Caco-2 (cell line): ENCODE measurements around the gene ATG7. TPM values are rescaled to one million over a fixed set of nuclear protein-coding genes. Genes with fewer than 3 reads are reported as not detected.

Experiments used
- BruUV-seq: library from RNA; stranded (reverse); fragments of 400-500 nt; replicated peaks from 2 replicates; lab custom pipeline; 2021; lab: Mats Ljungman, UMichigan
- CTCF ChIA-PET: fragments of 300-600 bp; sonication (Branson Sonifier 250); formaldehyde crosslinking; loops from one replicate; lab custom pipeline; 2022; ENCODE audit warnings: antibody characterized with exemption; lab: Charles Lee
- POLR2A ChIA-PET: fragments of 300-600 bp; sonication (Branson Sonifier 250); formaldehyde crosslinking; loops from one replicate; lab custom pipeline; 2022; ENCODE audit warnings: antibody characterized with exemption; lab: Charles Lee
- DNase-seq, 2 experiments: peaks; one replicate each; pipeline versions ENCODE4 v3.0.0 to v3.0.0-alpha.2; 2020 to 2022
- H3K27me3 ChIP-seq: replicated peaks from 2 replicates; pipeline ENCODE4 v1.6.0; 2011; ENCODE audit warnings: low read length; ENCODE audit not compliant: control insufficient read depth, insufficient read depth
- H3K36me3 ChIP-seq: 2 replicates; pipeline ENCODE4 v1.5.1; 2011; ENCODE audit warnings: low read length; ENCODE audit not compliant: control insufficient read depth, insufficient read depth
- H3K4me1 ChIP-seq: fragments of 250-450 bp; sonication (Bioruptor Pico); 2 replicates; pipeline ENCODE4 v1.5.1; 2020; ENCODE audit warnings: mild to moderate bottlenecking
- H3K4me3 ChIP-seq: 2 replicates; pipeline ENCODE4 v1.5.1; 2011; ENCODE audit warnings: low read depth, mild to moderate bottlenecking, control low read depth, low read length
- H3K9me3 ChIP-seq: fragments of 250-450 bp; sonication (Bioruptor Pico); 2 replicates; pipeline ENCODE4 v1.5.1; 2020; ENCODE audit warnings: mild to moderate bottlenecking, moderate library complexity
- H3K27ac Mint-ChIP-seq: one replicate; pipeline ENCODE4 v1.8.0; 2022; ENCODE audit warnings: mixed read lengths; ENCODE audit not compliant: unreplicated experiment
- H3K27me3 Mint-ChIP-seq: one replicate; pipeline ENCODE4 v1.8.0; 2022; ENCODE audit warnings: mixed read lengths; ENCODE audit not compliant: insufficient read depth, unreplicated experiment
- H3K36me3 Mint-ChIP-seq: one replicate; pipeline ENCODE4 v1.8.0; 2022; ENCODE audit warnings: mild to moderate bottlenecking, mixed read lengths; ENCODE audit not compliant: insufficient read depth, unreplicated experiment
- H3K4me1 Mint-ChIP-seq: one replicate; pipeline ENCODE4 v1.8.0; 2022; ENCODE audit warnings: low read depth, mixed read lengths; ENCODE audit not compliant: unreplicated experiment
- H3K4me3 Mint-ChIP-seq: one replicate; pipeline ENCODE4 v1.8.0; 2022; ENCODE audit warnings: mild to moderate bottlenecking, moderate library complexity, mixed read lengths; ENCODE audit not compliant: unreplicated experiment
- H3K9me3 Mint-ChIP-seq: one replicate; pipeline ENCODE4 v1.8.0; 2022; ENCODE audit warnings: mixed read lengths; ENCODE audit not compliant: unreplicated experiment
- intact Hi-C: fragments of 100-400 bp; cut with micrococcal nuclease; formaldehyde crosslinking; loops from one replicate; pipeline ENCODE4 v1.10.0; 2022; ENCODE audit not compliant: unreplicated experiment
- total RNA-seq: library from RNA; stranded (reverse); gene quantifications from 2 replicates; pipeline ENCODE4 v1.2.3, GENCODE V29; 2022
- TF ChIP-seq, protein P1 (sequence below), 2 experiments: fragments of 200-600 bp in 1 of 2; IDR thresholded peaks; 1 replicate in 1 of 2; 2 replicates in 1 of 2; pipeline versions ENCODE4 v1.5.1 to v1.8.0; 2011 to 2022; ENCODE audit warnings: antibody characterized with exemption in 1 of 2, control low read depth in 1 of 2, inconsistent platforms in 1 of 2, low read depth in 1 of 2, low read length in 1 of 2, mild to moderate bottlenecking in 1 of 2, moderate library complexity in 1 of 2; ENCODE audit not compliant: insufficient read depth in 1 of 2, severe bottlenecking in 1 of 2, unreplicated experiment in 1 of 2

Gene ATG7
- total RNA-seq, 1 experiment from 2014 or later, result 24.4 TPM

DNA sequence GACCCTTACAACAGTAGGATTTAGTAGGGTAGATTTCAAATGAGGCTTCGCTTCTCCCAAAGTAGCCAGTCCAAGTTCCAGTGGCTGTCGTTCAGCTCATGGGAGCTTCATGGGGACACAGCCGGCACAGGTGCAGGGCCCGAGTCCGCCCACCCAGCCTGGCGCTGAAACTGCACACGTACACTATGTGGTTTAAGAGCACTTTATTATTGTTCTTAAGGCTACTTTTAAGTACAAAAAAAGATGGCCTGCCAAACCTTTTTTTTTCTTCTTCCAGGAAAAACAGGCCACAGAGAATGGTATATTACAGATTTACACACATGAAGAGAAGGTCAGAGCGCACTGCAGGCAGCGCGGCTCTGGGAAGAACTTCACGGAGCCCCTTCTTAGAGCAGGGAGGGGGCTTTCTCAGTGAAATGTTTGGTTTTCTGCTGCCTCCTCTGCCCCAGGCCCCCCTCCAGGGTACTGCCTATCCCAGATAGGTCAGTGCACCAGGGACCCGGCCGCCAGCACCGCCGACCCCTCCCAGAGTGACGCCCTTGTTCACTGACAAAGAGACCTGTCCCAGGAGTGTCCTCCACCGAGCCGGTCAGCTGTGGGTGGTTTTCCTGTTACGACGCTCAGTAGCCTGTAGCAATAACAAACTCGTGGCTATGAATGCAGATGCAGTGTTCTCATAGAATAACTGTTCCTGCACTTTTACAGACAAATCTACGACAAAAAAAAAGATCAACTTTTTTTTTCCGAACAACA lies 283.9 kb downstream of the ATG7 start:
- no peaks in the 10 kb centered on the region for H3K9me3 ChIP-seq
- BruUV-seq, result TSS peak; percentile 23
- TF ChIP-seq, protein P1, sequence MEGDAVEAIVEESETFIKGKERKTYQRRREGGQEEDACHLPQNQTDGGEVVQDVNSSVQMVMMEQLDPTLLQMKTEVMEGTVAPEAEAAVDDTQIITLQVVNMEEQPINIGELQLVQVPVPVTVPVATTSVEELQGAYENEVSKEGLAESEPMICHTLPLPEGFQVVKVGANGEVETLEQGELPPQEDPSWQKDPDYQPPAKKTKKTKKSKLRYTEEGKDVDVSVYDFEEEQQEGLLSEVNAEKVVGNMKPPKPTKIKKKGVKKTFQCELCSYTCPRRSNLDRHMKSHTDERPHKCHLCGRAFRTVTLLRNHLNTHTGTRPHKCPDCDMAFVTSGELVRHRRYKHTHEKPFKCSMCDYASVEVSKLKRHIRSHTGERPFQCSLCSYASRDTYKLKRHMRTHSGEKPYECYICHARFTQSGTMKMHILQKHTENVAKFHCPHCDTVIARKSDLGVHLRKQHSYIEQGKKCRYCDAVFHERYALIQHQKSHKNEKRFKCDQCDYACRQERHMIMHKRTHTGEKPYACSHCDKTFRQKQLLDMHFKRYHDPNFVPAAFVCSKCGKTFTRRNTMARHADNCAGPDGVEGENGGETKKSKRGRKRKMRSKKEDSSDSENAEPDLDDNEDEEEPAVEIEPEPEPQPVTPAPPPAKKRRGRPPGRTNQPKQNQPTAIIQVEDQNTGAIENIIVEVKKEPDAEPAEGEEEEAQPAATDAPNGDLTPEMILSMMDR (IDR thresholded peaks at IDR 0.05; ENCODE audit: insufficient read depth in 1 of 2, low read depth in 1 of 2, low read length in 1 of 2, severe bottlenecking in 1 of 2, unreplicated experiment in 1 of 2), result no peak
- no peak overlapping the region for H3K4me3 ChIP-seq
- no peaks in the 10 kb centered on the region for H3K27me3 Mint-ChIP-seq
- ChIA-PET CTCF (no interaction called here), POLR2A (no interaction called here)
- no peaks in the 10 kb centered on the region for H3K9me3 Mint-ChIP-seq
- H3K36me3 Mint-ChIP-seq, result peaks cover 73% of the 10 kb centered on the region
- H3K27ac Mint-ChIP-seq, result no peak overlapping the region
- intact Hi-C loops, result no loop called here
- no peaks in the 10 kb centered on the region for H3K27me3 ChIP-seq
- no peak for DNase-seq
- H3K4me1 Mint-ChIP-seq, result no peaks in the 10 kb centered on the region
- H3K36me3 ChIP-seq, result peaks cover 1% of the 10 kb centered on the region; the same call in 1 of the 2 replicates
- no peaks in the 10 kb centered on the region for H3K4me1 ChIP-seq
- H3K4me3 Mint-ChIP-seq, result no peak overlapping the region

DNA sequence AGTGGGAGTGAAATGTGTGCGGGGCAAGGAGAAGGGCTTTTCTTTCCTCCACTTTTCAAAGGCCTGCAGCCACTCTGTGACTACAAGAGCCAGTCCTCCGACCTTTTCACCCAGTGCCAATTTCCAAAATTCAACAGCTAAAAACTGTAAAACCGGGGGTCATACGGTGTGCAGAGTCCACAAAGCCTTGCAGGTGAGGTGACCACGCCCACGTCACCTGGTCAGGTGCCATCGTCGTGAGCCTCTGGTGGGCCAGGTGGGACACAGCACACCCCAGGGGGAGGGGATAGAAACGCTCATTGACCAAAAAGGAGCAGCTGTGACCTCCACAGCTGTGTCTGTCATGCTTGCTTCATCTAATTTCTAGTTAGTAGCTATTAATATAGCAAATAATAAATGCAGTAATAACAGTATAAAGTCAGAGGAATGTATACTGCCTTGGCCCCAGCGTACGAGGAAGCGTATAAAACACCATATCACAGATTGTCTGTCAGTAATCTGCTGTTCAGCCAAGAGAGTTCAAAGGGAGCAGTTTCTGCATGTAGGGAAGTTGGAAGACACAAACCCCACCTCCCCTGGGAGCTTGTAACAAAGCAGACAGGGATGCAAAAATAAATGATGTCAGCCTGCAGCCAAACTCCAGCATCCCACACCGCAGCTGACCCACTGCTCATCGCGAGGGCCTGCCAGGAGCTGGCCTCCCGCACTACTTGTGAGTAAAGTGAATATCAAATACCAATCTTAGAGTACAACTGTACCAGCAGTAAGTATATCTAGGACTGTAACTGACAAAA lies 284.9 kb downstream of the ATG7 start:
- no peaks in the 10 kb centered on the region for H3K9me3 ChIP-seq
- Mint-ChIP-seq H3K27me3 (no peaks in the 10 kb centered on the region), H3K9me3 (no peaks in the 10 kb centered on the region), H3K27ac (no peak overlapping the region), H3K4me1 (no peaks in the 10 kb centered on the region), H3K36me3 (peaks cover 71% of the 10 kb centered on the region), H3K4me3 (no peak overlapping the region)
- POLR2A ChIA-PET, result no interaction called here
- intact Hi-C loops, result no loop called here
- TF ChIP-seq, protein P1 (IDR thresholded peaks at IDR 0.05; ENCODE audit: insufficient read depth in 1 of 2, low read depth in 1 of 2, low read length in 1 of 2, severe bottlenecking in 1 of 2, unreplicated experiment in 1 of 2), result no peak
- no TSS peak for BruUV-seq
- CTCF ChIA-PET, result no interaction called here
- H3K36me3 ChIP-seq, result peaks cover 1% of the 10 kb centered on the region; the same call in 1 of the 2 replicates
- H3K4me3 ChIP-seq, result no peak overlapping the region
- H3K4me1 ChIP-seq, result no peaks in the 10 kb centered on the region
- no peaks in the 10 kb centered on the region for H3K27me3 ChIP-seq
- DNase-seq, result no peak

DNA sequence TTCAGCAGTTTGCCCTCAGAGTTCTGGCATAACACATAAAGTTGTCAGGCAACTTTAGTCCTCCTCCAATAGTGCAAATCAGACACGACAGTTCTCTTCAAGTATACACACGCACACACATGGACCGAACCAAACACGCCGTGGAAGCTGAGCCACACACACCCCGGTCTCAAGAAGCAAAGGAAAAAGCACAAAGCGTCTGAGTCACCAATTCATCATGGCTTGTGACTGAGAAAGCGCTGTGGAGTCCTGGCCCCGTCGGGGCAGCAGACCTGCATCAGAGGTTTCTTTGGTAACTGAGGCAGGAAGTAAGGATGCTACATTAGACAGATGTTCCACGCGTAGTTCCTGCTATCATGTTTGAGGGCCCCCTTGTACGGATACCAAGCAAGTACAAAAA lies 285.8 kb downstream of the ATG7 start:
- intact Hi-C loops, result no loop called here
- Histone ChIP-seq H3K36me3 (peaks cover 1% of the 10 kb centered on the region; the same call in 1 of the 2 replicates), H3K4me3 (no peak overlapping the region), H3K27me3 (no peaks in the 10 kb centered on the region), H3K4me1 (no peaks in the 10 kb centered on the region), H3K9me3 (no peaks in the 10 kb centered on the region)
- H3K9me3 Mint-ChIP-seq, result no peaks in the 10 kb centered on the region
- H3K27ac Mint-ChIP-seq, result no peak overlapping the region
- H3K27me3 Mint-ChIP-seq, result no peaks in the 10 kb centered on the region
- CTCF ChIA-PET, result no interaction called here
- H3K36me3 Mint-ChIP-seq, result peaks cover 61% of the 10 kb centered on the region
- TF ChIP-seq, protein P1 (IDR thresholded peaks at IDR 0.05; ENCODE audit: insufficient read depth in 1 of 2, low read depth in 1 of 2, low read length in 1 of 2, severe bottlenecking in 1 of 2, unreplicated experiment in 1 of 2), result no peak
- no TSS peak for BruUV-seq
- DNase-seq, result no peak
- no peak overlapping the region for H3K4me3 Mint-ChIP-seq
- POLR2A ChIA-PET, result no interaction called here
- no peaks in the 10 kb centered on the region for H3K4me1 Mint-ChIP-seq
